OCI-LY3 (cell line): ENCODE results near the gene RAPGEF1.
A peak's percentile ranks its signal among the peaks of the same experiment; 100 is the strongest.

ENCODE experiments used
- H2AFZ ChIP-seq: fragments of 200-600, 300-600 bp; shearing (Covaris generic); 2 replicates; pipeline ENCODE4 v1.6.0; 2014; ENCODE audit warnings: antibody characterized with exemption, low read depth, low read length
- H3K27ac ChIP-seq: fragments of 200-600, 300-600 bp; sonication (generic); 2 replicates; pipeline ENCODE4 v1.5.1; 2014; ENCODE audit warnings: mild to moderate bottlenecking, low read length, moderate library complexity, mixed read lengths
- H3K27me3 ChIP-seq: fragments of 200-600, 300-600 bp; sonication (generic); 2 replicates; pipeline ENCODE4 v1.6.1; 2014; ENCODE audit warnings: low read depth, low read length, mixed read lengths
- H3K36me3 ChIP-seq: fragments of 200-600, 300-600 bp; sonication (generic); replicated peaks from 2 replicates; pipeline ENCODE3; 2014; ENCODE audit warnings: low read depth, low read length, mixed read lengths
- H3K4me1 ChIP-seq: fragments of 300-600, 200-600 bp; sonication (generic); 2 replicates; pipeline ENCODE4 v1.6.1; 2014; ENCODE audit warnings: low read length, mixed read lengths
- H3K4me2 ChIP-seq: fragments of 200-600, 300-600 bp; sonication (generic); 2 replicates; pipeline ENCODE4 v1.6.1; 2014; ENCODE audit warnings: low read length, mixed read lengths
- H3K4me3 ChIP-seq: fragments of 300-600, 200-600 bp; sonication (generic); 2 replicates; pipeline ENCODE4 v1.5.1; 2014; ENCODE audit warnings: antibody characterized with exemption, mild to moderate bottlenecking, low read length, moderate library complexity
- H3K79me2 ChIP-seq: fragments of 300-600, 200-600 bp; shearing (Covaris generic); 2 replicates; pipeline ENCODE4 v1.6.1; 2014; ENCODE audit warnings: mild to moderate bottlenecking, low read length, mixed read lengths
- H3K9ac ChIP-seq: fragments of 300-600, 200-600 bp; shearing (Covaris generic); 2 replicates; pipeline ENCODE4 v1.6.0; 2014; ENCODE audit warnings: mild to moderate bottlenecking, low read length, moderate library complexity
- H3K9me3 ChIP-seq: fragments of 200-600, 300-600 bp; shearing (Covaris generic); 2 replicates; pipeline ENCODE4 v1.6.1; 2014; ENCODE audit warnings: low read length, mixed read lengths; ENCODE audit not compliant: insufficient read depth
- H4K20me1 ChIP-seq: fragments of 200-600, 300-600 bp; sonication (generic); 2 replicates; pipeline ENCODE4 v1.6.1; 2016; ENCODE audit warnings: low read length, mixed read lengths; ENCODE audit not compliant: insufficient read depth
- EZH2phosphoT487 ChIP-seq: fragments of 200-600 bp; shearing (Covaris generic); IDR thresholded peaks from 2 replicates; pipeline ENCODE4 v1.6.1; 2018; ENCODE audit warnings: antibody characterized with exemption, mixed run types, low read depth
- TF ChIP-seq, protein P1 (sequence below): fragments of 200-600, 300-600 bp; sonication (generic); IDR thresholded peaks from 2 replicates; pipeline ENCODE4 v1.5.1; 2014; ENCODE audit warnings: antibody characterized with exemption, low read length, low read depth

RAPGEF1 gene

DNA sequence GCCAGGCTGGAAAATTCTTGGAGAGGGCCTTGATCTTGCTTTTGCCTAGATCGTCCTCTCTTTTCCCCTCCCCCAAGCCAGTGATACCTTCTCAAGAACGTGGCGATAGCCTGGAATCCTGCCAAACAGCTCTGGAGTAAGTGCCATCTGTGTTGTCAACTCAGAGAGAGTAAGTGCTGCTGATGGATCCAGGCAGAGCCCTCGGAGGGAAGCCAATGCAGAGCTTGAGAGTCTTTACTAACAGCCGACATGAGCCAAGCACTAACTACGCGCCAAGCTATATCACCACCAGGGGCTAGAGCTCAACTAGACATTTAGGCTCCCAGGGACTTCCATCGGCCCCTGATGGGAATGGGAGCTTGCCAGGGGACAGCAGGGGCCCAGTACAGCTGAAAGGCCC, 17.6 kb downstream of the RAPGEF1 start:
- H3K9ac ChIP-seq = no peak overlapping the region
- no peaks in the 10 kb centered on the region for H3K27me3 ChIP-seq
- H3K79me2 ChIP-seq = peaks cover 100% of the 10 kb centered on the region
- peaks cover 4% of the 10 kb centered on the region; the same call in 1 of the 2 replicates for H3K9me3 ChIP-seq
- H3K4me2 ChIP-seq = no peak overlapping the region
- no peak overlapping the region for H3K27ac ChIP-seq
- peaks cover 59% of the 10 kb centered on the region for H4K20me1 ChIP-seq
- H2AFZ ChIP-seq = no peak overlapping the region
- TF ChIP-seq, protein P1, sequence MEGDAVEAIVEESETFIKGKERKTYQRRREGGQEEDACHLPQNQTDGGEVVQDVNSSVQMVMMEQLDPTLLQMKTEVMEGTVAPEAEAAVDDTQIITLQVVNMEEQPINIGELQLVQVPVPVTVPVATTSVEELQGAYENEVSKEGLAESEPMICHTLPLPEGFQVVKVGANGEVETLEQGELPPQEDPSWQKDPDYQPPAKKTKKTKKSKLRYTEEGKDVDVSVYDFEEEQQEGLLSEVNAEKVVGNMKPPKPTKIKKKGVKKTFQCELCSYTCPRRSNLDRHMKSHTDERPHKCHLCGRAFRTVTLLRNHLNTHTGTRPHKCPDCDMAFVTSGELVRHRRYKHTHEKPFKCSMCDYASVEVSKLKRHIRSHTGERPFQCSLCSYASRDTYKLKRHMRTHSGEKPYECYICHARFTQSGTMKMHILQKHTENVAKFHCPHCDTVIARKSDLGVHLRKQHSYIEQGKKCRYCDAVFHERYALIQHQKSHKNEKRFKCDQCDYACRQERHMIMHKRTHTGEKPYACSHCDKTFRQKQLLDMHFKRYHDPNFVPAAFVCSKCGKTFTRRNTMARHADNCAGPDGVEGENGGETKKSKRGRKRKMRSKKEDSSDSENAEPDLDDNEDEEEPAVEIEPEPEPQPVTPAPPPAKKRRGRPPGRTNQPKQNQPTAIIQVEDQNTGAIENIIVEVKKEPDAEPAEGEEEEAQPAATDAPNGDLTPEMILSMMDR = 0 out of 2 replicates have a peak, but pooled peaks have one; percentile 2
- TF ChIP-seq EZH2phosphoT487 = no peak
- H3K4me1 ChIP-seq = peaks cover 70% of the 10 kb centered on the region
- H3K4me3 ChIP-seq = no peak overlapping the region
- peaks cover 71% of the 10 kb centered on the region for H3K36me3 ChIP-seq

DNA sequence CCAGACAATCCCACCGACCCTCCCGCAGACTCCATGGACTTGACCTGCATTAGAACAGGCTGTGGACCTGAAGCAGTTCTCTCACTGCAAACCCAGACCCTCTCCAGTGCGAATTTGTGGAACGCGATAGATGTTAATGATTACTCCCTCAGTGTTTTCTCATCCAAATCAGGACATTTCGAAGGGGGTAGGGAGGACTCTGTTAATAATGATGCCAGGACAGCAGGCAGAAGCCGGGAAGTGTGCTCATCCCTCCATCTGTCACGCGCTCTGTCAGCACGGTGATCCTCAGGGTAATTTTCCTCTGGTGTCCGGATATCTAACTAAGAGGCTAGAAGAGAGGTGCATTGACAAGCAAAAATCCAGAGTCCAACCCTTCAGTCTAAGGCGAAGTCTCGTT, 18.8 kb downstream of the RAPGEF1 start:
- Histone ChIP-seq H3K4me1 (peaks cover 58% of the 10 kb centered on the region), H4K20me1 (peaks cover 68% of the 10 kb centered on the region), H3K9ac (no peak overlapping the region), H3K27me3 (no peaks in the 10 kb centered on the region), H3K36me3 (peaks cover 70% of the 10 kb centered on the region), H3K27ac (no peak overlapping the region), H3K4me2 (peak overlapping the region; percentile 51; the same call in 1 of the 2 replicates), H2AFZ (no peak overlapping the region), H3K9me3 (peaks cover 3% of the 10 kb centered on the region; the same call in 1 of the 2 replicates), H3K4me3 (no peak overlapping the region), H3K79me2 (peaks cover 100% of the 10 kb centered on the region)
- TF ChIP-seq, protein P1 = no peak
- no peak for TF ChIP-seq EZH2phosphoT487

DNA sequence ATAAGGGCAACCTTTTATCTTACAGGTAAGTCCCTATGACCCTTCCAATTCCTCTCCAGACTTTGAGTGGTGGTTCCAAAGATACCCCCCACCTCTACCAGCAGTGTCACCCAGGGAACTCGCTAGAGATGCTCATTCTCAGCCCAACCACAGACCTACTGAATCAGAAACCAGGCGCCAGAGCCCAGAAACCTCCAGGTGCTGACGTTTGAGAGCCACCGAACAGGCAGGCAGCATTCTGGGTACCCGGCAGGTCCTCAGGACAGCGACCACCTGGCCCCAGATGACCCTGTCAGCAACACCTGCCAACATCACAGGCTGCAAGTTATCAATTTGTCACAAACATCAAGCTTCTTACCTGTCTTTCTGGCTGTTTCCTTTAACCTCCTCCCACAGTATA, 19.5 kb downstream of the RAPGEF1 start:
- Histone ChIP-seq H3K27me3 (no peaks in the 10 kb centered on the region), H3K4me2 (peak overlapping the region; percentile 51), H3K4me1 (peaks cover 51% of the 10 kb centered on the region), H2AFZ (no peak overlapping the region), H4K20me1 (peaks cover 73% of the 10 kb centered on the region), H3K9me3 (no peaks in the 10 kb centered on the region), H3K79me2 (peaks cover 100% of the 10 kb centered on the region), H3K27ac (peak overlapping the region; percentile 78), H3K9ac (peak overlapping the region; percentile 24; the same call in 1 of the 2 replicates), H3K36me3 (peaks cover 68% of the 10 kb centered on the region), H3K4me3 (no peak overlapping the region)
- TF ChIP-seq, protein P1 = no peak
- TF ChIP-seq EZH2phosphoT487 = no peak

DNA sequence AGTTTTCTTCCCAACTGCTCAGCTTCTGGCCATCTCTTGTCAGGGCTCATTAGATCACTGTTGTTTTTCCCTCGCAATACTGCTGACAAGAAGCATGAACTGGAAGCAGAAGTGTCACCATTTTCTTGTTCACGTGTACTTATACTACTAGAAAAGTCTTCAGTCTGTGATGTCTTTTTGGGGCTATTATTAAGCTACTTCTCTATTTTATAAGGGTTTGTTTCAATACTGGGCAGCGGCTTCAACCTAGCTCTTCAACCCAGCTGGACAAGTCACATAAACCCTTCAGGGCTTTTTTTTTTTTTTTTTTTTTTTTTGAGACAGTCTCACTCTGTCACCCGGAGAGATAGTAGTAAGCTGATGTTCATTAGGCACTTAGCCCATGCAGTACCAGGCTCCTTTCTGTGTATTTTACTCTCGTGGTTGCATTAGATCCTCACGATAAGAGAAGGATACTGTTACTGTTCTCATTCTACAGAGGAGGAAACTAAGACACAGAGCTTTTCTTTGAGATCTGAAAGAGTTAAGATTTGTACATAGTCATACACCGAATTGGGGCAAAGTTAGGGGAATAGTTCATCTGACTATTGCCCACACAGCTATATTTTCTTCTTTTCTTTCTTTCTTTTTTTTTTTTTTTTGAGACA, 20.5 kb downstream of the RAPGEF1 start:
- Histone ChIP-seq H3K4me3 (peak overlapping the region; percentile 26), H3K4me1 (peaks cover 41% of the 10 kb centered on the region), H3K9me3 (no peaks in the 10 kb centered on the region), H3K4me2 (peak overlapping the region; percentile 65), H3K27me3 (no peaks in the 10 kb centered on the region), H4K20me1 (peaks cover 72% of the 10 kb centered on the region), H3K79me2 (peaks cover 100% of the 10 kb centered on the region), H3K36me3 (peaks cover 65% of the 10 kb centered on the region), H3K9ac (peak overlapping the region; percentile 52), H3K27ac (peak overlapping the region; percentile 78), H2AFZ (no peak overlapping the region)
- TF ChIP-seq, protein P1 = no peak
- TF ChIP-seq EZH2phosphoT487 = no peak
